ENCODE measurements around the gene E2F7.

The E2F7 gene

GRCh38 chr12:77035226-77035625 lies 30.1 kb downstream of the E2F7 start:
- no peak for TF ChIP-seq EZH2phosphoT487 (IDR thresholded peaks at IDR 0.05; ENCODE audit: low read depth)
- TF ChIP-seq, protein P1, sequence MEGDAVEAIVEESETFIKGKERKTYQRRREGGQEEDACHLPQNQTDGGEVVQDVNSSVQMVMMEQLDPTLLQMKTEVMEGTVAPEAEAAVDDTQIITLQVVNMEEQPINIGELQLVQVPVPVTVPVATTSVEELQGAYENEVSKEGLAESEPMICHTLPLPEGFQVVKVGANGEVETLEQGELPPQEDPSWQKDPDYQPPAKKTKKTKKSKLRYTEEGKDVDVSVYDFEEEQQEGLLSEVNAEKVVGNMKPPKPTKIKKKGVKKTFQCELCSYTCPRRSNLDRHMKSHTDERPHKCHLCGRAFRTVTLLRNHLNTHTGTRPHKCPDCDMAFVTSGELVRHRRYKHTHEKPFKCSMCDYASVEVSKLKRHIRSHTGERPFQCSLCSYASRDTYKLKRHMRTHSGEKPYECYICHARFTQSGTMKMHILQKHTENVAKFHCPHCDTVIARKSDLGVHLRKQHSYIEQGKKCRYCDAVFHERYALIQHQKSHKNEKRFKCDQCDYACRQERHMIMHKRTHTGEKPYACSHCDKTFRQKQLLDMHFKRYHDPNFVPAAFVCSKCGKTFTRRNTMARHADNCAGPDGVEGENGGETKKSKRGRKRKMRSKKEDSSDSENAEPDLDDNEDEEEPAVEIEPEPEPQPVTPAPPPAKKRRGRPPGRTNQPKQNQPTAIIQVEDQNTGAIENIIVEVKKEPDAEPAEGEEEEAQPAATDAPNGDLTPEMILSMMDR (IDR thresholded peaks at IDR 0.05; ENCODE audit: low read depth, low read length): no peak
- Histone ChIP-seq H3K27ac (ENCODE audit: low read length) (no peak overlapping the region), H4K20me1 (ENCODE audit: insufficient read depth, low read length) (no peaks in the 10 kb centered on the region), H3K36me3 (replicated peaks; ENCODE audit: low read depth, low read length) (peaks cover 10% of the 10 kb centered on the region), H3K4me2 (ENCODE audit: low read length) (no peak overlapping the region), H2AFZ (ENCODE audit: low read depth, low read length) (no peak overlapping the region), H3K9me3 (ENCODE audit: insufficient read depth, low read length) (no peaks in the 10 kb centered on the region), H3K9ac (ENCODE audit: low read length) (no peak overlapping the region), H3K79me2 (ENCODE audit: low read length) (no peaks in the 10 kb centered on the region), H3K4me3 (ENCODE audit: low read length) (no peak overlapping the region), H3K27me3 (ENCODE audit: low read depth, low read length) (no peaks in the 10 kb centered on the region), H3K4me1 (ENCODE audit: low read length) (no peaks in the 10 kb centered on the region)

DNA sequence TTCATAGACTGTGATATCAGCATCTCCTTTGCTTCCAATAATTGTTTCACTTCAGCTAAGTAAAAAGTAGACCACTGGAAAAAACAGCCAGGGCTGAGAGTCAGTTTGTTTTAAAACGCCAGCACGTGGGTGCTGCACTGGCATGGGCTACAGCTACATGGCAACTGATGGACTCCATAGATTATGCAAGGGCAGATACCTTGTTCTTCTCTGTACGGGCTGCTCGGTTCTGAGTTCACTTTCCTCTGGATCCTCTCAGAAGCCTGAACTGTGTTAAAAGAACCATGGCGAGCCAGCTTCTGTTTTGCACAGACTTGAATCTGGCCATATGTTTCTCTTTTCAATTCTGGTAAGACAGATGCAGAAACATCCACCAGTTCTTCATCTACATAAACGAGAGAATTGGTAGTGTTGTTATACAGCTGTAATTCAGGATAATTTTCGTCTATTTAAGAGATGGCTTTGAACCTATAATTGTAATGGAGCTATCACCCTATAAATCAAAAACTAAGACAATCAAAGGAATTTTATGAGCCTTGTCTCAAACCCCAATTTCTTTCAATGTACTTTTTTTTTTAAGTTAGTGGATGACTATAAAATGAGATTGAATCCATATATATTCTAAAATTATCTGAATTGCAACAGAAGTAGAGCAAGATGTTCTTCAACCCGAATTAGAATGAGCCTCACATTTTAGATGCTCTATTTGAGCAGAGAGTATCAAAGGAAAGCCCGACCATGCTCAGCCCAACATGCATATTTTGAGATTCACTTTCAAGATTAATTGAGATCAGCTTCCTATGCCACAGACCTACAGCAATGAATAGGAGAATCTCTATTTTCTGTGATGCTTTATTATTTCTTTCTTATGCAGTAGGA lies 31.5 kb downstream of the E2F7 start:
- Histone ChIP-seq H4K20me1 (ENCODE audit: insufficient read depth, low read length) (no peaks in the 10 kb centered on the region), H3K9ac (ENCODE audit: low read length) (no peak overlapping the region), H3K4me3 (ENCODE audit: low read length) (no peak overlapping the region), H3K4me2 (ENCODE audit: low read length) (no peak overlapping the region), H3K4me1 (ENCODE audit: low read length) (no peaks in the 10 kb centered on the region), H3K79me2 (ENCODE audit: low read length) (no peaks in the 10 kb centered on the region), H3K9me3 (ENCODE audit: insufficient read depth, low read length) (no peaks in the 10 kb centered on the region), H2AFZ (ENCODE audit: low read depth, low read length) (no peak overlapping the region), H3K27ac (ENCODE audit: low read length) (no peak overlapping the region), H3K36me3 (replicated peaks; ENCODE audit: low read depth, low read length) (peaks cover 7% of the 10 kb centered on the region), H3K27me3 (ENCODE audit: low read depth, low read length) (no peaks in the 10 kb centered on the region)
- TF ChIP-seq EZH2phosphoT487 (IDR thresholded peaks at IDR 0.05; ENCODE audit: low read depth): no peak

DNA sequence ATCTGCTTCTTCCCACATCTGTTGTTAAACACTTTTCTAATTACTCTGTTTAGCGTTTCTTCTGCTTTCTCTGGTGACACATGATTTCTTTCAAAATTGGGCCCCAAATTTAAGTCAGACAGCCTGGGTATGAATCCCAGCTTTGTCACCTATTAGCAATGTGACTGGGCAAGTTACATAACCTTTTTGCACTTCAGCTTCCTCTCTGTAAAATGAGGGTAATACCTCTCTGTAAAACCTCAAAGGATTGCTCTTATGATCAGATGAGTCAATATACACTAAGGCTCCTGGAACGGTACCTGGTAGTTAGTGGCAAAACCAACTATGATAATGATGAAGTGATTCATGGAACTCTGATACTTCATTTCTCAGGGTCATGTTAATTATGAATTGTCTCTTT lies 33.0 kb downstream of the E2F7 start:
- Histone ChIP-seq H3K4me2 (ENCODE audit: low read length) (no peak overlapping the region), H3K4me3 (ENCODE audit: low read length) (no peak overlapping the region), H3K27me3 (ENCODE audit: low read depth, low read length) (no peaks in the 10 kb centered on the region), H3K9ac (ENCODE audit: low read length) (no peak overlapping the region), H3K36me3 (replicated peaks; ENCODE audit: low read depth, low read length) (peaks cover 5% of the 10 kb centered on the region), H3K9me3 (ENCODE audit: insufficient read depth, low read length) (no peaks in the 10 kb centered on the region), H4K20me1 (ENCODE audit: insufficient read depth, low read length) (no peaks in the 10 kb centered on the region), H3K4me1 (ENCODE audit: low read length) (no peaks in the 10 kb centered on the region), H3K27ac (ENCODE audit: low read length) (no peak overlapping the region), H2AFZ (ENCODE audit: low read depth, low read length) (no peak overlapping the region), H3K79me2 (ENCODE audit: low read length) (no peaks in the 10 kb centered on the region)
- TF ChIP-seq EZH2phosphoT487 (IDR thresholded peaks at IDR 0.05; ENCODE audit: low read depth): no peak
- TF ChIP-seq, protein P1 (IDR thresholded peaks at IDR 0.05; ENCODE audit: low read depth, low read length): no peak

GRCh38 chr12:77031745-77032144 lies 33.6 kb downstream of the E2F7 start:
- TF ChIP-seq, protein P1 (IDR thresholded peaks at IDR 0.05; ENCODE audit: low read depth, low read length): no peak
- TF ChIP-seq EZH2phosphoT487 (IDR thresholded peaks at IDR 0.05; ENCODE audit: low read depth): no peak
- Histone ChIP-seq H3K27me3 (ENCODE audit: low read depth, low read length) (no peaks in the 10 kb centered on the region), H3K4me2 (ENCODE audit: low read length) (no peak overlapping the region), H3K4me1 (ENCODE audit: low read length) (no peaks in the 10 kb centered on the region), H3K9me3 (ENCODE audit: insufficient read depth, low read length) (no peaks in the 10 kb centered on the region), H3K4me3 (ENCODE audit: low read length) (no peak overlapping the region), H3K79me2 (ENCODE audit: low read length) (no peaks in the 10 kb centered on the region), H3K27ac (ENCODE audit: low read length) (no peak overlapping the region), H3K9ac (ENCODE audit: low read length) (no peak overlapping the region), H3K36me3 (replicated peaks; ENCODE audit: low read depth, low read length) (no peaks in the 10 kb centered on the region), H2AFZ (ENCODE audit: low read depth, low read length) (no peak overlapping the region), H4K20me1 (ENCODE audit: insufficient read depth, low read length) (no peaks in the 10 kb centered on the region)

Measured in OCI-LY3 (cell line).